IPS-18a (cell line): Measurements from ENCODE around the gene ATAD2B.

Experiments
- H3K27ac ChIP-seq: one replicate; pipeline ENCODE4 v1.5.1; 2013; ENCODE audit warnings: low read length
- H3K27me3 ChIP-seq: one replicate; pipeline ENCODE4 v1.6.1; 2013; ENCODE audit warnings: mild to moderate bottlenecking, low read length; ENCODE audit not compliant: control insufficient read depth, insufficient read depth
- H3K36me3 ChIP-seq: one replicate; pipeline ENCODE4 v1.6.1; 2013; ENCODE audit warnings: low read depth, low read length; ENCODE audit not compliant: control insufficient read depth
- H3K4me1 ChIP-seq: one replicate; pipeline ENCODE4 v1.6.1; 2013; ENCODE audit warnings: low read depth, low read length; ENCODE audit not compliant: control insufficient read depth
- H3K4me3 ChIP-seq: one replicate; pipeline ENCODE4 v1.5.1; 2013; ENCODE audit warnings: low read length
- H3K9ac ChIP-seq: one replicate; pipeline ENCODE4 v1.6.1; 2013; ENCODE audit warnings: mild to moderate bottlenecking, low read length, moderate library complexity
- H3K9me3 ChIP-seq: one replicate; pipeline ENCODE4 v1.6.1; 2013; ENCODE audit warnings: low read depth, low read length; ENCODE audit not compliant: control insufficient read depth

Gene ATAD2B

DNA sequence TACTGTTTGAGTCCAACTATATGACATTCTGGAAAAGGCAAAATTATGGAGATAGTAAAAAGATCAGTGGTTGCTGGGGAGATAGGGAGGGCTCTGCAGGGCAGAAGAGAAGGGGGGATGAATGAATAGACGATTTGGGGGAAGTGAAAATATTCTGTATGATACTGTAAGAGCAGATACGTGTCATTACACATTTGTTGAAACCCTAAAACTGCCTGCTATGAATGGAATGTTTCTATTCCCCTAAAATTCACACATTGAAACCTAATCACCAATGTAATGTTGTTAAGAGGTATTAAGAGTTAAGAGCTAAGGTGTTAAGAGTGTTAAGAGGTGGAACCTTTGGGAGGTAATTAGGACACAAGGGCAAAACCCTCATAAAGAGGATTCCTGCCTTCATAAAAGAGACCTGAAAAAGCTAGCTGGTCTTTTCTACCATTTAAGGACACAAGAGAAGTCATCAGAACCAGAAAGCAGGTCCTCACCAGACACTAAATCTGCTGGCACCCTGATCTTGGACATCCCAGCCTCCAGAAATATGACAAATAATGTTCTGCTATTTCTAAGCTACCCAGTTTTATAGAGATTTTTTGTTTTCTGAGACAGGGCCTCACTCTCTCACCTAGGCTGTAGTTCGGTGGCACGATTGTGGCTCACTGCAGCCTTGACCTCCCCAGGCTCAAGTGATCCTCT, 76.2 kb downstream of the ATAD2B start:
- H3K4me1 ChIP-seq, result no peaks in the 10 kb centered on the region
- no peaks in the 10 kb centered on the region for H3K9me3 ChIP-seq
- no peak overlapping the region for H3K27ac ChIP-seq
- no peak overlapping the region for H3K4me3 ChIP-seq
- H3K36me3 ChIP-seq, result no peaks in the 10 kb centered on the region
- H3K9ac ChIP-seq, result no peak overlapping the region
- H3K27me3 ChIP-seq, result no peaks in the 10 kb centered on the region

DNA sequence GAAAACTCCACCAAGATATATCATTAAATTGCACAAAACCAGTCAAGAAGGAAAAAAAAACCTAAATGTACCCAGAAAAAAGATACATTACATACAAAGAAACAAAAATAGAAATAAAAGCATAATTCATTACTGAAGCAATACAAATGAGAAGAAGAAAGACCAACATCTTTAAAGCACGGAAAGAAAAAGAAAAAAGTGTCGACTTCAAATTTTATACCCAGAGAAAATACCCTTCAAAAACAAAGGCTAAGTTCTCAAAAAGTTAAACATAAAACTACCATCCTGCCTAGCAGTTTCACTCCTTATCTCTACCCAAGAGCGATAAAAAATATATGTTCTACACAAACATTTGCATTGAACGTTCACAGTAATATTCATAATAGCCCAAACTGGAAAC, 82.0 kb downstream of the ATAD2B start:
- Histone ChIP-seq H3K4me3 (no peak overlapping the region), H3K36me3 (no peaks in the 10 kb centered on the region), H3K27ac (no peak overlapping the region), H3K9me3 (no peaks in the 10 kb centered on the region), H3K9ac (no peak overlapping the region), H3K4me1 (no peaks in the 10 kb centered on the region), H3K27me3 (no peaks in the 10 kb centered on the region)

DNA sequence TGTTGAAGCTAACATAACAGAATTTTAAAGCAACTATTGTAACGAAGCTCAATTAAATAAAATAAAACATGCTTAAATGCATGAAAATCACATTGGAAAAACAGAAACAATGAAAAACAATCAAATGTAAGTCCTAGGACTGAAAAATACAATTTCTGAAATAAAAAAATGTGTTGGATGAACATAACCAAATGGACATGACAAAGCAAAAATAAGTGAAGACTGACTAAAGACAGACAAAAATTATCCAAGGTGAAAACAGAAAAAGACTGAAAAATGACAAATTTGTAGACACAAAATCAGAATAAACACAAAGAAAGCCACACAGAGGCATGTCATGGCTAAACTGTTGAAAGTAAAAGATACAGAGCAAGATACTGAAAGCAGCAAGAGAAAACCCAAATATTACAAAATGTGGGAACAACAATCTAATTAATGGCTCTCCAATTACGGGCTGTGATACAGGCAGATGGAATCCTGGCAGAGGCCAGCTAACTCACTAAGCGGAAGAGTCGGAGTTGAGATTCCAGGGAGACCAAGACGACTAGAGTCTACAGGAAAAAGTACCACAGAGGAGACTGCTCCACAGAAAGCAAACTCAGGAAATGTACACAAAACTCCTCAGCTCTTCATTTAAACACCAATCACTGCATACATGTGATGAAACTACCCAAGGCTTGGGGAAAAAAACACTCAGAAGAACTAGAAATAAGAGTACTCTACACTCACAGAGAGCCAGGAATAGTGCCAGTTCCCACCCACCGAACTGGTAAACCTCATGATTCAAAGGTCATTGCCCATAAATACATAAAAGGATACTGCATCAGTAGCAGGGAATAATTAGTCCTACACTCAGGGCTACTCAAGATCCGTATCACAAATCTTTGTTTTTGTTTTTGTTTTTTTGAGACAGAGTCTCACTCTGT, 83.6 kb downstream of the ATAD2B start:
- no peak overlapping the region for H3K4me3 ChIP-seq
- H3K27me3 ChIP-seq, result no peaks in the 10 kb centered on the region
- no peak overlapping the region for H3K27ac ChIP-seq
- no peaks in the 10 kb centered on the region for H3K9me3 ChIP-seq
- H3K4me1 ChIP-seq, result no peaks in the 10 kb centered on the region
- H3K36me3 ChIP-seq, result no peaks in the 10 kb centered on the region
- no peak overlapping the region for H3K9ac ChIP-seq

DNA sequence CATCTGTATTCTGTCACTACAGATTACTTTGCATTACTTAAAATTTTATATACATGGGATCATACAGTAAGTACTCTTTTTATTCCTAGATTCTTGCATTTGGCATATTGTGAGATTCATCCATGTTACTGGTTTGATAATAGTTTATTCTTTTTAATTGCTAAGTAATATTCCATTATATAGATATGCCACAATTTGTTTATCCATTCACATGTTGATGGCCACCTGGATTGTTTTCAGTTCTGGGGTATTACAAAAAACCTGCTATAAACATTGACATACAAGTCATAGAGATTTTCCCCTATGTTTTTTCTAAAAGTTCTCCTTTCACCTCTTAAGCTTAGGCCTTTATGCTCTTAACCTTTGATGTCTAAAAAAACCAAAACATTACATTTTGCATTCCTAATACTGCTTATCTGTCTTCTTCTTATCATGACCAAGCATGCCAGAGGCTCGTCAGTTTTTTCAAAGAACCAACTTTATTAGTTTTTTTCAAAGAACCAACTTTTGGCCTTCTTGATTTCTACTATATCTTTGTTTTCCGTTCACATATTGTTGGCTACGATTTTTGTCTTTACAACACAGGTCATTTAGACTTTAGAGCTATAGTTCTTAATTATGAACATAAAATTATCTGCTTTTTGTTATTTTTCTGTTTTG, 86.9 kb downstream of the ATAD2B start:
- Histone ChIP-seq H3K9ac (no peak overlapping the region), H3K27me3 (no peaks in the 10 kb centered on the region), H3K27ac (no peak overlapping the region), H3K36me3 (no peaks in the 10 kb centered on the region), H3K4me1 (no peaks in the 10 kb centered on the region), H3K4me3 (no peak overlapping the region), H3K9me3 (no peaks in the 10 kb centered on the region)

DNA sequence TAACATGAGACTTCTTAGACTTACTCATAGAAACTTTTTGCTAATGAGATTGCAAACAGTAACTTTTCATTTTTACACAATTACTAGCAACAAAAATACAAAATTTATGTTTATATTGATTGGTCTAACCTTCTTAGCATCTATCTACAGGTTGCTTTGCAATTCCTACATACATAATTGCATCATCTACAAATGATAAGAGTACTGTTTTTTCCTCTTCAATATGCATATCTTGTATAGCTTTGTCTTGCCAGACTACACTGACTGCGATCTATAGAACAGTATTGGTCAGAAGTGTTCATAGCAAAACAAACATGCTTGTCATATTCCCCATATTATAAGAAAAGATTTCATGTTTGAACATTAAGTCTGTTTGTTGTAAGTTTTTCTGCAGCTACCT, 87.9 kb downstream of the ATAD2B start:
- Histone ChIP-seq H3K27me3 (no peaks in the 10 kb centered on the region), H3K27ac (no peak overlapping the region), H3K4me3 (no peak overlapping the region), H3K9me3 (no peaks in the 10 kb centered on the region), H3K9ac (no peak overlapping the region), H3K4me1 (no peaks in the 10 kb centered on the region), H3K36me3 (no peaks in the 10 kb centered on the region)

DNA sequence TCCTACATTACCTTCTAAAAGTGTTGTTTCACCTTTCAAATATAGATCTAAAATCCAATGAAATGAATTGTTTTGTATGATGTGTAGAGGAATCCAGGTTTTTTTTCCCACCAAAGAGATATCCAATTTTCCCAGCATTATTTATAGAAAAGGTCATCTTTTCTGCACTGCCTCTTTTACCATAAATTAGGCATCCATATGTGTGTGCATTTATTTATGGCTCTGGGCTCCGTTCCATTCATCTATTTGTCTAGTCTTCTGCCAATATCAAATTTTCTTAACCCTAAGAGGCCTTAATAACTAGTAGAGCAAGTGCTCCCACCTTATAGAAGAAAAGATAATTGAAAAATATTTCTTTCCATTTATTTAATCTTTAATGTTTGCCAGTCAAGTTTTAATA, 88.3 kb downstream of the ATAD2B start:
- no peak overlapping the region for H3K27ac ChIP-seq
- no peaks in the 10 kb centered on the region for H3K9me3 ChIP-seq
- no peak overlapping the region for H3K9ac ChIP-seq
- H3K36me3 ChIP-seq, result no peaks in the 10 kb centered on the region
- no peak overlapping the region for H3K4me3 ChIP-seq
- H3K4me1 ChIP-seq, result no peaks in the 10 kb centered on the region
- H3K27me3 ChIP-seq, result no peaks in the 10 kb centered on the region

DNA sequence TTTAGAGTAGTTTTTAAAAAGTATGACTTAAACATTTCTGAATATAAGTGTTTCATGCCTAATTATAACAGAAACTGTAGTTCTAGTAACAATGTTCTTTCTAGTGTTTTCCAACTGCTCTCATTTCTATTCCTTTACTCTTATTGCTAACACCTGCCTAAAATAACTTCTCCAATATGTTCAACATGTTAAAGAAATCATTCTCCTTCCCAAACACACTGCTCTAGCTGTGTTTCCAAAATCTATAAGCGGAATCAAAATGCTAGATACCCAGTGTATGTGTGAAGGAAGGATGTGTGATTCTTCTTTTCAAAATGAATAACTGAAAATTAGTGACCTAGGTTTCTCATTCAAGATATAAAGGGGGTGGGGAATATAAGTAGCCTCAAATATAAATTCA, 89.1 kb downstream of the ATAD2B start:
- Histone ChIP-seq H3K27ac (no peak overlapping the region), H3K27me3 (no peaks in the 10 kb centered on the region), H3K4me1 (no peaks in the 10 kb centered on the region), H3K9ac (no peak overlapping the region), H3K4me3 (no peak overlapping the region), H3K36me3 (no peaks in the 10 kb centered on the region), H3K9me3 (no peaks in the 10 kb centered on the region)

DNA sequence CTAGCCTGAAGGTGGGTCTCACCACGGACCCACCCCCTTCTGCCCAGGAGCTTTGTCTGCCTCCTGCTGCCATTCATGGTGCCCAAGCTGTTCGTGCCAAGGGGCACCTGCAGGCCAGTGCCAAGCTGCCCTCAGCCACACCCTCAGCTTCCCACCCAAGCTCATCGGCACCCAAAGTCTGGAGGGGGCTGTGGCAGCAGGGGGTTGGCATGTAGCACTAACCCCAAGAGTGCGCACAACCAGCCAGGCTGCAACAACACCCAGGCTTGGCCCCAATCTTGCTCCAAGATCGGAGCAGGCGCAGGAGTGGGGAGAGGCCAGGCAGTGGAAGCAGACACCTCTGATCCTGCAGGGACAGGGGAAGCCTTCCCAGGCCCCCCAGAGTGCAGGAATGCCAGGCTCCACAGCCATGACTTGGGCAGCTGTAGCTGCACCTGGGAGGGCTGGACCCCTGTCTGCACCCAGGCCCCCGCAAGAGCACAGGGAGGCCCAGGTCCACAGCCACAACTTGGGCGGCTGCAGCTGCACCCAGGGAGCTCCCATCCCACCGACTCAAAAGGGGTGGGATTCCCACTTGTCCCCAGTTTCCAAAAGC, 89.9 kb downstream of the ATAD2B start:
- Histone ChIP-seq H3K36me3 (no peaks in the 10 kb centered on the region), H3K4me3 (no peak overlapping the region)

DNA sequence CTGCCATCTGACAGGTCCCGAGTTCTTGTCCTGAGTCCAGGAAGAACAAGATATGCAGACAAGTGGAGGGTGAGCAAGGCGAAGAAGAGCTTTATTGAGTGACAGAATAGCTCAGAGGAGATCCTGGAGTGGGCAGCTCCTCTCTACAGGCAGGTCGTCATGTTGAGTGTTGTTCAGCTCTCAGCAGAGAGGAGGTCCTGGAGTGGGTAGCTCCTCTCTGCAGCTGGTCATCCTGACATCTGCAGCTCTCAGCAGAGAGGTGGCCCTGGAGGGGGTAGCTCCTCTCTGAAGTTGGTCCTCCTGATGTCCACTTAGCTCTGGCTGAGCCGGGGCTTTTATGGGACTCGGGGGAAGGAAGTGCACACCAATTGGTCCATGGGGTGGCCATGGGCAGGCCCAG, 90.4 kb downstream of the ATAD2B start:
- Histone ChIP-seq H3K9ac (no peak overlapping the region), H3K4me1 (no peaks in the 10 kb centered on the region), H3K27ac (no peak overlapping the region), H3K4me3 (no peak overlapping the region), H3K36me3 (no peaks in the 10 kb centered on the region), H3K9me3 (no peaks in the 10 kb centered on the region), H3K27me3 (no peaks in the 10 kb centered on the region)

More for the DNA sequence above, 89.9 kb downstream of the ATAD2B start:
- Histone ChIP-seq H3K9ac (no peak overlapping the region), H3K4me1 (no peaks in the 10 kb centered on the region), H3K27ac (no peak overlapping the region), H3K9me3 (no peaks in the 10 kb centered on the region), H3K27me3 (no peaks in the 10 kb centered on the region)

DNA sequence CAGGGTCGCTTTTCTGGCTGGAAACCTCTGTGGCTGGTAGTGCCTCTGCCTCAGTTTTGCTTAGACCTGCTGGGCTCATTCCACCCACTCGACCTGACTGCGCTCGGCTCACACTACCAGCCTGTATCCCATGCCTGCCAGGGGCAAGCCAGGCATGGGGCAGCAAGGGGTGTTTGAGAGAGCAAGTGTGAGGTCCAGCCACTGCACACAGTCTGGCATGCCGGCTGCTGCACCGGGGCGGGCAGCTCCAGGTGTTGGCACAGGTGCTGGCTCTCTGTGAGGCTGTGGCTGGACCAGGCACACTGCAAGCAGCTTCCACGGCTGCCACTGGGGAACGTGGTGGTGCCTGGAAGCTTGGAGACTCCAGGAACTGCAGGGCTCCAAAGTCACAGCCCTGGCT, 90.9 kb downstream of the ATAD2B start:
- Histone ChIP-seq H3K27me3 (no peaks in the 10 kb centered on the region), H3K36me3 (no peaks in the 10 kb centered on the region), H3K27ac (no peak overlapping the region), H3K9me3 (no peaks in the 10 kb centered on the region), H3K4me3 (no peak overlapping the region), H3K4me1 (no peaks in the 10 kb centered on the region), H3K9ac (no peak overlapping the region)

DNA sequence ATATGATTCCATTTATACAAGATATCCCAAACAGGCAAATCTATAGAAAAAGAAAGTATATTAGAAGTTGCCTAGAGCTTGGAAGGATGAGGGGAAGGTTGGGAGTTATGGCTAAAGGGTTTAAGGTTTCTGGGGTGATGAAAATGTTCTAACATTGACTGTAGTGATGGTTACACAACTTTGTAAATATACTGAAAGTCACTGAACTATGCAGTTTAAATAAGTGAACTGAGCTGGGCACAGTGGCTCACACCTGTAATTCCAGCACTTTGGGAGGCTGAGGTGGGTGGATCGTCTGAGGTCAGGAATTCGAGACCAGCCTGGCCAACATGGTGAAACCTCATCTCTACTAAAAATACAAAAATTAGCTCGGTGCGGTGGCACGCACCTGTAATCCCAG, 91.5 kb downstream of the ATAD2B start:
- H3K36me3 ChIP-seq, result no peaks in the 10 kb centered on the region

More for the DNA sequence above, 91.5 kb downstream of the ATAD2B start:
- Histone ChIP-seq H3K9ac (no peak overlapping the region), H3K27me3 (no peaks in the 10 kb centered on the region), H3K9me3 (no peaks in the 10 kb centered on the region), H3K4me3 (no peak overlapping the region), H3K4me1 (no peaks in the 10 kb centered on the region), H3K27ac (no peak overlapping the region)
